ENCODE data around the gene XAB2.

DNA sequence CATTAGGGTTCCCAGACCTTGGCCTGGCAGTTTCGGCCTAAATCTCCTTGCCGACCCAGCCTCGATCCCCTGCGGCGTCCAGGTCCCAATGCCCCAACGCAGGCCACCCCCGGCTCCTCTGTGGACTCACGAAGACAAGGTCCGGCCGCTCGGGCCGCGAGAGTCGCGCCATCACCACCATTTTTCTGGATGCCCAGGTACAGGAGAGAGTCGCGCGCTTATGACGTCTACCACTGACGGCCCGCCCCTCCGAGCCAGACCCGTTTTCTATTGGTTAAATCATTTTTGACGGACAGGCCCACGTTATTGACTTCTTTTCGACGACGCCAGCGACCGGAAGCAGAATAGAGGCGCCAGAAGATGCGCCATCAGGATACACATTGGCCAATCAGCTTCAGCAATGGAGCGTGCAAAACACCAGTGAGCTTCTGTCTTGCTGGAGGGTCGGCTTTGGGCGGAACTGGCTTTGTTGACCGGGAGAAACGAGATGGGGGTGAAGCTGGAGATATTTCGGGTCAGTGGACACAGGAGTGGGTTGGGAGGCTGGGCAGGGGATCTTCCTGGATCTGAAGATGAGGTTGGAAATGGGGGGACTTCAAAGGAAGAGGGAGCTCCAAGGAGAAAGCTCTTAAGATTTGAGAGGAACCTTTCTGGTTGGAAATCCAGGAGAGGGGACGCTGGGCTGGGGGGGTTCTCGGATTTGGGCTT is at the start of gene XAB2, which contains the start of gene PET100:
- TF ChIP-seq POLR2A (IDR thresholded peaks at IDR 0.05; ENCODE audit: low read depth, low read length) (no peak), EZH2 (IDR thresholded peaks at IDR 0.05; ENCODE audit: borderline replicate concordance, low read depth, low read length, severe bottlenecking) (no peak)
- TF ChIP-seq, protein P1, sequence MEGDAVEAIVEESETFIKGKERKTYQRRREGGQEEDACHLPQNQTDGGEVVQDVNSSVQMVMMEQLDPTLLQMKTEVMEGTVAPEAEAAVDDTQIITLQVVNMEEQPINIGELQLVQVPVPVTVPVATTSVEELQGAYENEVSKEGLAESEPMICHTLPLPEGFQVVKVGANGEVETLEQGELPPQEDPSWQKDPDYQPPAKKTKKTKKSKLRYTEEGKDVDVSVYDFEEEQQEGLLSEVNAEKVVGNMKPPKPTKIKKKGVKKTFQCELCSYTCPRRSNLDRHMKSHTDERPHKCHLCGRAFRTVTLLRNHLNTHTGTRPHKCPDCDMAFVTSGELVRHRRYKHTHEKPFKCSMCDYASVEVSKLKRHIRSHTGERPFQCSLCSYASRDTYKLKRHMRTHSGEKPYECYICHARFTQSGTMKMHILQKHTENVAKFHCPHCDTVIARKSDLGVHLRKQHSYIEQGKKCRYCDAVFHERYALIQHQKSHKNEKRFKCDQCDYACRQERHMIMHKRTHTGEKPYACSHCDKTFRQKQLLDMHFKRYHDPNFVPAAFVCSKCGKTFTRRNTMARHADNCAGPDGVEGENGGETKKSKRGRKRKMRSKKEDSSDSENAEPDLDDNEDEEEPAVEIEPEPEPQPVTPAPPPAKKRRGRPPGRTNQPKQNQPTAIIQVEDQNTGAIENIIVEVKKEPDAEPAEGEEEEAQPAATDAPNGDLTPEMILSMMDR (IDR thresholded peaks at IDR 0.05; ENCODE audit: extremely low read depth in 1 of 2, insufficient read depth in 1 of 2, low read depth in 1 of 2, low read length in 2 of 2), result no peak

Measured in endothelial cell of umbilical vein (primary cell).